Ishikawa (cell line): ENCODE results near the gene ELOB.

Source experiments
- CEBPB ChIP-seq: IDR thresholded peaks from 2 replicates; pipeline ENCODE4 v1.6.1; 2012
- CREB1 ChIP-seq: IDR thresholded peaks from 2 replicates; pipeline ENCODE4 v1.6.1; 2012; ENCODE audit warnings: low read depth
- EGR1 ChIP-seq: IDR thresholded peaks from 2 replicates; pipeline ENCODE4 v1.6.1; 2012
- EP300 ChIP-seq: IDR thresholded peaks from 2 replicates; pipeline ENCODE4 v1.6.1; 2012; ENCODE audit warnings: borderline replicate concordance
- FOXM1 ChIP-seq: IDR thresholded peaks from 2 replicates; pipeline ENCODE4 v1.6.1; 2012; ENCODE audit warnings: low read depth, borderline replicate concordance
- MAX ChIP-seq: IDR thresholded peaks from 2 replicates; pipeline ENCODE4 v1.6.1; 2012
- NFIC ChIP-seq: IDR thresholded peaks from 2 replicates; pipeline ENCODE4 v1.6.1; 2012
- RAD21 ChIP-seq: IDR thresholded peaks from 2 replicates; pipeline ENCODE4 v1.6.1; 2012; ENCODE audit warnings: low read depth
- REST ChIP-seq: IDR thresholded peaks from 2 replicates; pipeline ENCODE4 v1.6.1; 2012; ENCODE audit warnings: low read depth, mild to moderate bottlenecking
- TAF1 ChIP-seq: IDR thresholded peaks from 2 replicates; pipeline ENCODE4 v1.6.1; 2012; ENCODE audit warnings: low read depth, mild to moderate bottlenecking
- TCF12 ChIP-seq: IDR thresholded peaks from 2 replicates; pipeline ENCODE4 v1.6.1; 2012; ENCODE audit warnings: low read depth
- TEAD4 ChIP-seq: IDR thresholded peaks from 2 replicates; pipeline ENCODE4 v1.6.1; 2012
- USF1 ChIP-seq: IDR thresholded peaks from 2 replicates; pipeline ENCODE4 v1.6.1; 2012
- YY1 ChIP-seq: IDR thresholded peaks from 2 replicates; pipeline ENCODE4 v1.6.1; 2012; ENCODE audit warnings: low read depth
- ZBTB7A ChIP-seq: IDR thresholded peaks from 2 replicates; pipeline ENCODE4 v1.6.1; 2012; ENCODE audit warnings: low read depth

The ELOB gene

GRCh38 chr16:2769100-2769529 lies 8.0 kb downstream of the ELOB start:
- TF ChIP-seq NFIC (no peak), EP300 (no peak), USF1 (no peak), CEBPB (no peak), ZBTB7A (no peak), MAX (no peak), RAD21 (no peak), FOXM1 (no peak), TEAD4 (no peak), CREB1 (no peak), EGR1 (no peak)

GRCh38 chr16:2768403-2769089 lies 8.5 kb downstream of the ELOB start:
- TF ChIP-seq CEBPB (no peak), ZBTB7A (no peak), NFIC (no peak), EGR1 (no peak), TAF1 (no peak), USF1 (no peak), FOXM1 (no peak), MAX (no peak), TCF12 (no peak), TEAD4 (no peak), REST (no peak), RAD21 (no peak)

- TF ChIP-seq ZBTB7A (no peak), FOXM1 (no peak), CEBPB (no peak), EP300 (no peak), NFIC (no peak), TEAD4 (no peak), RAD21 (no peak), MAX (no peak), USF1 (no peak), YY1 (no peak), REST (no peak), TCF12 (no peak), TAF1 (no peak)
These were observed 9.2 kb downstream of the ELOB start for GRCh38 chr16:2767891-2768290.

- no peak for TF ChIP-seq CEBPB
- TF ChIP-seq NFIC: no peak
- no peak for TF ChIP-seq ZBTB7A
- TF ChIP-seq USF1: no peak
- no peak for TF ChIP-seq MAX
- TF ChIP-seq FOXM1: no peak
- no peak for TF ChIP-seq EP300
- TF ChIP-seq RAD21: no peak
- no peak for TF ChIP-seq TAF1
- TF ChIP-seq EGR1: no peak
- no peak for TF ChIP-seq REST
- no peak for TF ChIP-seq CREB1
- TF ChIP-seq TCF12: no peak
- no peak for TF ChIP-seq YY1
These were observed 9.8 kb downstream of the ELOB start for GRCh38 chr16:2767140-2767731.
